Naive thymus-derived CD4-positive, alpha-beta T cell (primary cell): ENCODE results near the gene CYP4B1. TPM values are rescaled to one million over a fixed set of nuclear protein-coding genes. Genes with fewer than 3 reads are reported as not detected.
"Not testable (repeated sequence)": the region's sequence is repeated elsewhere in the genome, so short reads cannot be mapped to it uniquely, and the experiment has no call there.

Source experiments
- ATAC-seq: fragments of 150-1000 bp; cut with Tn5 transposase; 2 replicates; pipeline ENCODE4 v1.10.0; 2021; ENCODE audit warnings: mild to moderate bottlenecking, moderate library complexity
- CTCF ChIA-PET: fragments of 350-600 bp; sonication (Branson Sonifier 250); formaldehyde crosslinking; loops from one replicate; lab custom pipeline; 2021; ENCODE audit warnings: antibody characterized with exemption; lab: Charles Lee
- POLR2A ChIA-PET: fragments of 350-600 bp; sonication (Branson Sonifier 250); formaldehyde crosslinking; loops from one replicate; lab custom pipeline; 2021; ENCODE audit warnings: antibody characterized with exemption, inconsistent platforms; lab: Charles Lee
- DNase-seq, 9 donors: peaks; one replicate each; pipeline versions ENCODE4 v3.0.0 to v3.0.0-alpha.2; 2020 to 2022; ENCODE audit warnings: mixed read lengths in 1 of 9
- H3K27ac ChIP-seq: one replicate; pipeline ENCODE4 v1.7.0; 2013; ENCODE audit warnings: mild to moderate bottlenecking, low read depth, low read length, moderate library complexity
- H3K27me3 ChIP-seq, 2 donors: one replicate each; pipeline ENCODE4 v1.7.0; 2013; ENCODE audit warnings: low read length in 2 of 2, mild to moderate bottlenecking in 2 of 2, moderate library complexity in 2 of 2; ENCODE audit not compliant: control insufficient read depth in 2 of 2, insufficient read depth in 2 of 2
- H3K36me3 ChIP-seq, 3 experiments: 1 replicate in 2 of 3; 2 replicates in 1 of 3; pipeline ENCODE4 v1.7.0; 2013; ENCODE audit warnings: low read length in 3 of 3, mild to moderate bottlenecking in 3 of 3, moderate library complexity in 1 of 3; ENCODE audit not compliant: insufficient read depth in 3 of 3, control insufficient read depth in 2 of 3
- H3K4me1 ChIP-seq, 2 donors: one replicate each; pipeline ENCODE4 v1.7.0; 2013; ENCODE audit warnings: low read length in 2 of 2, mild to moderate bottlenecking in 2 of 2, moderate library complexity in 1 of 2; ENCODE audit not compliant: control insufficient read depth in 2 of 2, insufficient read depth in 2 of 2
- H3K4me3 ChIP-seq: 2 replicates; pipeline ENCODE4 v1.7.0; 2013; ENCODE audit warnings: mild to moderate bottlenecking, low read length
- H3K9me3 ChIP-seq, 3 experiments: 1 replicate in 2 of 3; 2 replicates in 1 of 3; pipeline ENCODE4 v1.7.0; 2013; ENCODE audit warnings: low read length in 3 of 3; ENCODE audit not compliant: control insufficient read depth in 2 of 3
- H3K27ac Mint-ChIP-seq, 9 donors: one replicate each; pipeline ENCODE4 v1.8.0; 2020 to 2022; ENCODE audit warnings: mixed read lengths in 9 of 9, mild to moderate bottlenecking in 8 of 9, moderate library complexity in 5 of 9, inconsistent platforms in 2 of 9
- H3K27me3 Mint-ChIP-seq, 5 donors: one replicate each; pipeline ENCODE4 v1.8.0; 2021 to 2022; ENCODE audit warnings: mixed read lengths in 5 of 5, mild to moderate bottlenecking in 1 of 5
- H3K36me3 Mint-ChIP-seq, 5 donors: one replicate each; pipeline ENCODE4 v1.8.0; 2020 to 2022; ENCODE audit warnings: mixed read lengths in 5 of 5, mild to moderate bottlenecking in 3 of 5, inconsistent platforms in 1 of 5
- H3K4me1 Mint-ChIP-seq, 7 donors: one replicate each; pipeline ENCODE4 v1.8.0; 2020 to 2022; ENCODE audit warnings: mixed read lengths in 7 of 7, mild to moderate bottlenecking in 3 of 7, inconsistent platforms in 1 of 7
- H3K4me3 Mint-ChIP-seq, 10 donors: one replicate each; pipeline ENCODE4 v1.8.0; 2020 to 2022; ENCODE audit warnings: mild to moderate bottlenecking in 10 of 10, mixed read lengths in 10 of 10, moderate library complexity in 6 of 10, inconsistent platforms in 2 of 10
- H3K9me3 Mint-ChIP-seq, 11 donors: one replicate each; pipeline ENCODE4 v1.8.0; 2020 to 2022; ENCODE audit warnings: mixed read lengths in 11 of 11, mild to moderate bottlenecking in 4 of 11, inconsistent platforms in 1 of 11, moderate library complexity in 1 of 11
- intact Hi-C, 2 donors: fragments of 100-400 bp; cut with micrococcal nuclease; formaldehyde crosslinking; loops; one replicate each; pipeline ENCODE4 v1.15.1; 2023
- polyA plus RNA-seq, 2 donors: library from polyadenylated mRNA; unstranded; fragments of 300-500 nt; fragmentation: Illumina TruSeq; gene quantifications; one replicate each; pipeline ENCODE4 v1.2.3, GENCODE V29; 2021
- total RNA-seq, 6 experiments: library from RNA in 5 of 6; stranded (reverse) in 5 of 6; gene quantifications; 1 replicate in 5 of 6; 2 replicates in 1 of 6; pipeline ENCODE4 v1.2.3 and lab custom pipeline; 2021 to 2026

CYP4B1 gene
- total and polyA plus RNA-seq, 7 experiments from 2014 or later, result not detected

- Mint-ChIP-seq H3K9me3 (peaks cover 0 to 17% (median 6%) of the 10 kb centered on the region in 11 donors), H3K27ac (no peak overlapping the region), H3K36me3 (no peaks in the 10 kb centered on the region), H3K4me1 (peaks cover 0 to 5% (median 0%) of the 10 kb centered on the region in 7 donors), H3K4me3 (no peak overlapping the region), H3K27me3 (peaks cover 20 to 29% (median 26%) of the 10 kb centered on the region in 5 donors)
- Histone ChIP-seq H3K4me1 (no peaks in the 10 kb centered on the region), H3K9me3 (no peaks in the 10 kb centered on the region), H3K27me3 (peaks cover 0 to 5% of the 10 kb centered on the region in 2 donors), H3K4me3 (no peak overlapping the region), H3K27ac (no peak overlapping the region), H3K36me3 (no peaks in the 10 kb centered on the region)
- ATAC-seq, result no peak
- POLR2A ChIA-PET, result no interaction called here
- DNase-seq, result no peak
- CTCF ChIA-PET, result interaction anchor here (0.7 kb wide), 1 partner anchor 58 kb away, joined by 3 read pairs; no protein-coding TSS in a partner anchor
- intact Hi-C loops, result no loop called here
Measured at GRCh38 chr1:46784666-46785065, 14.2 kb upstream of the CYP4B1 start.

- H3K4me3 ChIP-seq, H3K27ac Mint-ChIP-seq, H3K4me1 ChIP-seq, DNase-seq, ATAC-seq, CTCF ChIA-PET, H3K36me3 ChIP-seq, H3K4me1 Mint-ChIP-seq, H3K9me3 ChIP-seq, H3K9me3 Mint-ChIP-seq, H3K36me3 Mint-ChIP-seq, H3K27me3 ChIP-seq, POLR2A ChIA-PET, H3K27ac ChIP-seq, intact Hi-C loops, H3K4me3 Mint-ChIP-seq: not testable (repeated sequence)
- H3K27me3 Mint-ChIP-seq, result peaks cover 24 to 41% (median 29%) of the 10 kb centered on the region in 5 donors
Measured at GRCh38 chr1:46788634-46789033, 10.2 kb upstream of the CYP4B1 start.

- ChIA-PET CTCF (no interaction called here), POLR2A (no interaction called here)
- intact Hi-C loops, result no loop called here
- Histone ChIP-seq H3K27ac (no peak overlapping the region), H3K27me3 (peaks cover 0 to 5% of the 10 kb centered on the region in 2 donors), H3K4me1 (no peaks in the 10 kb centered on the region), H3K4me3 (no peak overlapping the region), H3K36me3 (no peaks in the 10 kb centered on the region), H3K9me3 (no peaks in the 10 kb centered on the region)
- H3K4me3 Mint-ChIP-seq, result no peak overlapping the region
- ATAC-seq (no peak), DNase-seq (no peak)
- H3K36me3 Mint-ChIP-seq, result no peaks in the 10 kb centered on the region
- peaks cover 0 to 15% (median 0%) of the 10 kb centered on the region in 11 donors for H3K9me3 Mint-ChIP-seq
- H3K27ac Mint-ChIP-seq, result no peak overlapping the region
- peaks cover 25 to 42% (median 30%) of the 10 kb centered on the region in 5 donors for H3K27me3 Mint-ChIP-seq
- no peaks in the 10 kb centered on the region for H3K4me1 Mint-ChIP-seq
Measured at GRCh38 chr1:46790446-46791101, 8.3 kb upstream of the CYP4B1 start.

DNA sequence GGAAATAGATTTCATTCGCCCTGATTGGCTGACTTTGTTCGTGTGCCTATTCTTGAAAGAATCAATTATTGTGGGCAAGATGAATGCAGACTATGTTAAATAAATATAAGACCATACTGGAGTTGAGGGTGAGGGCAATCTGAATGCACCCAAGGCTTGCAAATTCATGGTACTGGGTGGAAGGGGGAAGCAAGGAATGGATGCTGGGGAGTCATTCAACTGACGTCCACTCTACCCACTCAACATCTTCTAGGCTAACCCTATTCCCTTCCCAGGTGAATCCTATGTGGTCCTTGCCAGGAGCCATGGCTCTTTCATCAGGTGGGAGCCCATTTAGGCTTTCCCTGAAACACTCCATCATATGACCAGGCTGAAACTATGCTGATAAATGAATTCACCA, 5.7 kb upstream of the CYP4B1 start:
- peaks cover 37 to 57% (median 41%) of the 10 kb centered on the region in 5 donors for H3K27me3 Mint-ChIP-seq
- peaks cover 0 to 4% (median 0%) of the 10 kb centered on the region in 5 donors for H3K36me3 Mint-ChIP-seq
- POLR2A ChIA-PET, result no interaction called here
- no peak overlapping the region for H3K27ac Mint-ChIP-seq
- H3K9me3 Mint-ChIP-seq, result peaks cover 0 to 17% (median 2%) of the 10 kb centered on the region in 11 donors
- no peaks in the 10 kb centered on the region for H3K27me3 ChIP-seq
- intact Hi-C loops, result no loop called here
- H3K4me1 ChIP-seq, result no peaks in the 10 kb centered on the region
- CTCF ChIA-PET, result no interaction called here
- H3K4me3 ChIP-seq, result no peak overlapping the region
- no peaks in the 10 kb centered on the region for H3K36me3 ChIP-seq
- ATAC-seq (no peak), DNase-seq (no peak)
- no peak overlapping the region for H3K27ac ChIP-seq
- no peaks in the 10 kb centered on the region for H3K9me3 ChIP-seq
- H3K4me3 Mint-ChIP-seq, result no peak overlapping the region
- H3K4me1 Mint-ChIP-seq, result no peaks in the 10 kb centered on the region

GRCh38 chr1:46797696-46798470, 963 bp upstream of the CYP4B1 start:
- H3K9me3 Mint-ChIP-seq, result peaks cover 0 to 16% (median 2%) of the 10 kb centered on the region in 11 donors
- Histone ChIP-seq H3K27ac (no peak overlapping the region), H3K4me3 (no peak overlapping the region), H3K36me3 (no peaks in the 10 kb centered on the region), H3K4me1 (no peaks in the 10 kb centered on the region), H3K9me3 (no peaks in the 10 kb centered on the region), H3K27me3 (no peaks in the 10 kb centered on the region)
- intact Hi-C loops, result no loop called here
- ATAC-seq, result no peak
- DNase-seq, result no peak
- POLR2A ChIA-PET, result no interaction called here
- CTCF ChIA-PET, result no interaction called here
- H3K4me1 Mint-ChIP-seq, result no peaks in the 10 kb centered on the region
- H3K36me3 Mint-ChIP-seq, result peaks cover 0 to 4% (median 0%) of the 10 kb centered on the region in 5 donors
- no peak overlapping the region for H3K27ac Mint-ChIP-seq
- peaks cover 18 to 29% (median 22%) of the 10 kb centered on the region in 5 donors for H3K27me3 Mint-ChIP-seq
- H3K4me3 Mint-ChIP-seq, result no peak overlapping the region

GRCh38 chr1:46800742-46801141, 1.9 kb downstream of the CYP4B1 start:
- intact Hi-C loops, result no loop called here
- Histone ChIP-seq H3K9me3 (no peaks in the 10 kb centered on the region), H3K27me3 (no peaks in the 10 kb centered on the region), H3K4me1 (no peaks in the 10 kb centered on the region), H3K4me3 (no peak overlapping the region), H3K27ac (no peak overlapping the region), H3K36me3 (no peaks in the 10 kb centered on the region)
- peaks cover 13 to 28% (median 20%) of the 10 kb centered on the region in 5 donors for H3K27me3 Mint-ChIP-seq
- no peak overlapping the region for H3K4me3 Mint-ChIP-seq
- H3K9me3 Mint-ChIP-seq, result peaks cover 0 to 5% (median 0%) of the 10 kb centered on the region in 11 donors
- DNase-seq (no peak), ATAC-seq (no peak)
- ChIA-PET CTCF (no interaction called here), POLR2A (no interaction called here)
- peaks cover 0 to 4% (median 0%) of the 10 kb centered on the region in 5 donors for H3K36me3 Mint-ChIP-seq
- H3K27ac Mint-ChIP-seq, result no peak overlapping the region
- no peaks in the 10 kb centered on the region for H3K4me1 Mint-ChIP-seq
